Stimulated activated CD4-positive, alpha-beta T cell treated with anti-CD3 and anti-CD28 coated beads, TNF-alpha, amount 100 ng/mL, for 24 hours (primary cell): ENCODE data around the gene ARFGEF3.

ENCODE experiments used
- DNase-seq, 3 experiments: peaks; one replicate each; pipeline ENCODE4 v3.0.0-alpha.2; 2020; ENCODE audit warnings: low read depth in 3 of 3

ARFGEF3 gene

GRCh38 chr6:138307352-138307751, 145.6 kb downstream of the ARFGEF3 start:
- DNase-seq: no peak

DNA sequence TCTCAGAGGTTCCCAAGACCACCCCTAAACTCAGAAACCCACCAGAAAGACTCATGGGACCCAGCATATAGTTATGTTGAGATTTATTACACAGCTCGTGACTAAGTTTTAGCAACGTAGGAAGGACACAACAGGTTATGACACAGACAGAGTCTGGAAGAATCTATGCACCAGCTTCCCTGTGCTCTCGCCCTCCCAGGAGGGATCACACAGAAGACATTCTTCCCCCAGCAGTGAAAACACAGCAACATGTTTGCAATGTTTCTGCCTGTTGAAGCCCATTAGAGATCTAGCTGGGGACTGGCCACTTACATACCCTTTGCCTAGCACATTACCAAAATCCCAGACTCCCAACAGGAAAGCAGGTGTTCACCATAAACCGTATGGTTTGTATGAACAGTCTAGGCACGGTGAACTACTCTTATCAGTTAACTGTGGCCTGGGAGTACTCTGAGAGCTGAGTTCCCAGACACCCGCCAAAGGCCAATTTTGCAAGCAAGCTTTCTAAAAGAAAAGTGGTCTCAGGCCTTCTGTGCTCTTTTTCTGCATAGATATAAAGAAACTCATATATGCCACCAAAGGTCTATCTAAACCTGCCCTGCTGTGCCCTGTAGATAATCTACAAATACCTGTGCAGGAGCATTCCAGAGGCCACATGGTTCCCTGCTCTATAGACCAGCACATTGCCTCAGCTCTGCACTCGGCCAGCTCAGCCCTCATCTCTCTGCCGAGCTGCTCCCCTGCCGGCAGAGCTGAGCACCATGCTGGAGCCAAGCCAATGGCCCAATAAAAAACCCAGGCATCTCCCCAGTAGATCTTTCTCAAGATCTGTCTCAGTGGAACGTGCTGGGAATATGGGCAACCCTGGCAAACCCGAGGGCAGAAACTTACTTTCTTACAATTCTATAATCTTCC, 146.3 kb downstream of the ARFGEF3 start:
- DNase-seq: no peak

DNA sequence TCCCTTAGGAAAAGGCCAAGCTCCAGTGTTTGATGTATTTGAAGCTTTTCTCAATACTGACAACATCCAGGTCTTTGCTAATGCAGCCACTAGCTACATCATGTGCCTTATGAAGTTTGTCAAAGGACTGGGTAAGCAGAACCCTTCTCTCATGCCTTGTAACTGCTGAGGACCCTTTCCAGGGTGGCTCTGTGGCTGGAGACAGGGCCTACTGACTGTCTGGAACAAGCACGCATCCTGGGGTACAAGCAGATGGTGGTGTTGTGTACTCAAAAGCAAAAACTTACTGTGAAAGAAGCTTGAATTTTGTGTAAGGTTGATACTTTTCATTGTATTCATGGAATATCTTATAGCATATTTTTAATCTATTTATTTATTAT, 147.0 kb downstream of the ARFGEF3 start:
- no peak for DNase-seq

- no peak for DNase-seq
These were observed 148.0 kb downstream of the ARFGEF3 start for GRCh38 chr6:138309695-138310094.

- DNase-seq: no peak
These were observed 148.6 kb downstream of the ARFGEF3 start for GRCh38 chr6:138310294-138310693.

GRCh38 chr6:138310821-138311220, 149.1 kb downstream of the ARFGEF3 start:
- no peak for DNase-seq

DNA sequence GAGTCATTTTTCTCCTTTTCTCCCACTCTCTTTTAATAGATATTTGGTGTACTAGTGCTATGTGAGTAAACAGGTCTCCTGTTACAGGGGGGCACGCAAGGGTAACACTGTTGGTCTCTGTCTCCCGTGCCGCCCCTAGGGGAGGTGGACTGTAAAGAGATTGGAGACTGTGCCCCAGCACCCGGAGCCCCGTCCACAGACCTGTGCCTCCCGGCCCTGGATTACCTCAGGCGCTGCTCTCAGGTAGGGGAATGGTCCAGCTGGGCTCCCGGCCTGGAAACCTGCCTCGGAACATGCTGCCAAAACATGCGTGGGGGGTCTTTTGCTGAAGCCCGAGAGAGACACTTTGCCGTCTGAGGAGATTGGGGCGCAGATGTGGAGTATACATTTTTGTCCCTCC, 149.5 kb downstream of the ARFGEF3 start:
- no peak for DNase-seq

DNA sequence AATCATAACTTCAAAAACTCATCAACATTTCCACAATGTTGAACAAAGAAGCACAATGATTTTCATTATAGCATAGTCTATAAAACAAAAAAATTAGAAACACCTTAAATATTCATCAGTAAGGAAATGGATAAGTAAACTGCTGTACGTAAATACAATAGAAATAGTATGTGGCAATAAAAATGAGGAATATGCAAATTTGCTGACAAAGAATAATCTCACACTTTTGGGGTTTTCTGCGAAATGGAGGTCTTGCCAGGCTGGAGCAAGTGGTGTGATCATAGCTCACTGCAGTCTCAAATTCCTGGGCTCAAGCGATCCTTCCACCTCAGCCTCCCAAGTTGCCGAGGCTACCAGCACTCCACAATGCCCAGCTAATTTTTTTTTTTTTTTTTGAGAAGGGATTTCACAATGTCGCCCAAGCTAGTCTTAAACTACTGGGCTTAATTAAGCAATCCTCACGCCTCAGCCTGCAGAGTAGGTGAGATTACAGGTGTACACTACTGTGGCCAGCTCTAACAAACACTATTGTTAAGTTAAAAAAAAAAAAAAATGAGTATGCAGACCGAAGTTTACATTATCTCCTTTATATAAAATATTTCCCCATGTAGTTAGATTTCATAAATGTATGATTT, 157.1 kb downstream of the ARFGEF3 start:
- DNase-seq: no peak

- DNase-seq: no peak
These were observed 160.2 kb downstream of the ARFGEF3 start for GRCh38 chr6:138321934-138322333.

DNA sequence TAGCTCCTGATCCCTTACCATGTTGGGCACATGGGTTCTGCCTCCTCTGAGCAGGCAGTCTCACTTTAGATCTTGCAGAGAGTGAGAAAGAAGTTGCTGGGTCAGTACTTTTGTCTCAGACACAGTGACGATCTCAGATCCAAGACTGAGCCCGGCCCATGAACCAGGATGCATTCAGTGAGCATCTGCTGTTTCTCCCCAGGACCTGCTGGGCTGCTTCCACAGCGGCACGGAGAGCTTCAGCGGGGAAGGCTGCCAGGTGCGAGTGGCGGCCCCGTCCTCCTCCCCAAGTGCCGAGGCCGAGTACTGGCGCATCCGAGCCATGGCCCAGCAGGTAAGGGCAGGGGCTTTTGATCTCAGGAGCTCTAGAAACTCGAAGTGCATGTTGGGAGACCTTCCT, 162.1 kb downstream of the ARFGEF3 start:
- DNase-seq: no peak

- DNase-seq: no peak
These were observed 166.5 kb downstream of the ARFGEF3 start for GRCh38 chr6:138328210-138328609.

GRCh38 chr6:138330763-138331162, 169.0 kb downstream of the ARFGEF3 start:
- DNase-seq: no peak

DNA sequence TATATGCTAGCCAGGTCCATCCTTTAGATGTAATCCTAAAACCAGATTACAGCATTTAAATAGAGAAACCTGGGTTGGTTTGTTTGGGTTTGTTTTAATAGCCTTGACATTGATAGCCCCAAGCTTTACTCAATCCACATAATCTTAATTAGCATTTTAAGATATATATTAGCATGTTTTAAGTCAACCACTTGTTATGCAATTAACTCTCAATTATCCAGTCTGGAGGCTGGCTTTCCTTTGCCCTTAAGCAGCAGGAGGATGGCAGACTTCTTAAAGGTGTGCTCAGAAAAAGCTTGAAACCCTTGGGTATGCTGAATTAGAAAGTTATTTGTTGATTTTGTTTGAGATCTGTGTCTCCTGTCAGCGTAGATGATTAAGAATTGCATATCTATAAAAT, 169.7 kb downstream of the ARFGEF3 start:
- DNase-seq: no peak

DNA sequence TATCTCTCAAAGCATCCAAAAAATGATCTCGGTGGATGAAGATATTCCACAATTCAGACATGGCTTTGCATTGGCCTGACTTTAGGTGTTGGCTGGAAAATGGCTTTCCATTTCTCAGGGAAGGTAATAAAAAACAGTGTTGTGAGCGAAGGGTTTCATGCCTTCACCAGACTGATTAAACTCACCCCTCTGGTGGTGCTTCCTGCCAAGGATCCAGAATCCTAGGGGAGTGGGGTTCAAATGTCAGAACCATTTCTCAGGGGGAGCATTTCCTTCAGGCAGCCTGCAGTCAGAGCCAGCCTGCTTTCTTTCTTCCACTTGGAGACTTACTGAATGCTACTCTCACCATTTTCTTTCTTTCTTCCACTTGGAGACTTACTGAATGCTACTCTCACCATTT, 170.2 kb downstream of the ARFGEF3 start:
- DNase-seq: no peak

DNA sequence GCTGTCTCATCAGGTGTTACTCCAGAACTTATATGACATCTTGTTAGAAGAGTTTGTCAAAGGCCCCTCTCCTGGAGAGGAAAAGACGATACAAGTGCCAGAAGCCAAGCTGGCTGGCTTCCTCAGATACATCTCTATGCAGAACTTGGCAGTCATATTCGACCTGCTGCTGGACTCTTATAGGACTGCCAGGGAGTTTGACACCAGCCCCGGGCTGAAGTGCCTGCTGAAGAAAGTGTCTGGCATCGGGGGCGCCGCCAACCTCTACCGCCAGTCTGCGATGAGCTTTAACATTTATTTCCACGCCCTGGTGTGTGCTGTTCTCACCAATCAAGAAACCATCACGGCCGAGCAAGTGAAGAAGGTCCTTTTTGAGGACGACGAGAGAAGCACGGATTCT, 172.3 kb downstream of the ARFGEF3 start:
- no peak for DNase-seq

DNA sequence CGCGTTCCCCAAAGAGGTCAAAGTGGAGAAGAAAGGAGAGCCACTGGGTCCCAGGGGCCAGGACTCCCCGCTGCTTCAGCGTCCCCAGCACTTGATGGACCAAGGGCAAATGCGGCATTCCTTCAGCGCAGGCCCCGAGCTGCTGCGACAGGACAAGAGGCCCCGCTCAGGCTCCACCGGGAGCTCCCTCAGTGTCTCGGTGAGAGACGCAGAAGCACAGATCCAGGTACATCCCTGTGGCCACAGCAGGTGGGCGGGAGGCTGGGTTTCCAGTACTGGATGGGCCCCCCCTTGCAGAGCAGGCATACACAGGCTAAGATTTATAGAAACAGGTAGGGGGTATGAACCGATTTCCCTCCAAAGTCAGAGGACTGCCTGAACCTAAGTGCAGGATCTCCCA, 173.2 kb downstream of the ARFGEF3 start:
- no peak for DNase-seq

DNA sequence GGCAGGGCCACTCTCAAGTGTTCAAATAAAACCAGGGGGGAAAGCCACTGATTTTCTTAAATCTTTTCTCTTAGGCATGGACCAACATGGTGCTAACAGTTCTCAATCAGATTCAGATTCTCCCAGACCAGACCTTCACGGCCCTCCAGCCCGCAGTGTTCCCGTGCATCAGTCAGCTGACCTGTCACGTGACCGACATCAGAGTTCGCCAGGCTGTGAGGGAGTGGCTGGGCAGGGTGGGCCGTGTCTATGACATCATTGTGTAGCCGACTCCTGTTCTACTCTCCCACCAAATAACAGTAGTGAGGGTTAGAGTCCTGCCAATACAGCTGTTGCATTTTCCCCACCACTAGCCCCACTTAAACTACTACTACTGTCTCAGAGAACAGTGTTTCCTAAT, 174.5 kb downstream of the ARFGEF3 start:
- no peak for DNase-seq

- no peak for DNase-seq
These were observed 175.3 kb downstream of the ARFGEF3 start for GRCh38 chr6:138337076-138337475.

GRCh38 chr6:138339024-138339423, 177.3 kb downstream of the ARFGEF3 start:
- DNase-seq: no peak

DNA sequence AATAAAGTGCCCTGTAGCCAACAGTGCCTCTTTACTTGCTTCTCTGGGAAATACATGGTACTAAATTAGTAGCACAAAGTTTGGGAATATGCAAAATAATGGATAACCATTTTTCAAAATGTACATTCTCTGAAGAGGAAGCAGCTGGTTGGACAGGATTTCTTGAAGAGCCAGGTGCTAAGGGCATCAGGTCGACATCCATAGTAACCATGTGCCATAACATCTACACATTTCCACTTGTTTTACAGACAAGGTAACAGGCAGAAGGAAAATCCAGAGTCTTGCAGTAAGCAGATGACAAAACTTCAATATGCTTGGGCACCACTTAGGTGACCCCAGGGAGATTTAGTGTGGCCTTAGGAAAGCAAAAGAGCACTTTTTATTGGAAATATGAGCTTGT, 179.4 kb downstream of the ARFGEF3 start:
- DNase-seq: no peak

DNA sequence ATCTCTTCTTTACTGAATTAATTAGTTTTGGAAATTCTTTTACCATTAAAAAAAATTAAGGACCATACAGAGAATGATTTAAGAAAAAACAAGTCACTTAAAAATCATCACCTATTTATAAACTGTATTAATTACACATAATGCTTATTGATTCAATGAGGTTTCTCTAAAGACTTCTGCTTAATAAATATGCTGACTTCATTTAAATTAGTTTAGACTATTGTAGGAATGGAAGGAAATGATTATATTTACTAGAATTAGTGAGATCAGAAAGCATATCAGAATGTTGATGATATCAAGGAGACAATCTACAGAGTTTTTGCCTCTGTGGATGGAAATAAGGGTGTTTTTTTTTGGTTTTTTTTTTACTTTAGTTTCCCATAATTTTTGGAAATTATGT, 181.4 kb downstream of the ARFGEF3 start:
- DNase-seq: no peak

DNA sequence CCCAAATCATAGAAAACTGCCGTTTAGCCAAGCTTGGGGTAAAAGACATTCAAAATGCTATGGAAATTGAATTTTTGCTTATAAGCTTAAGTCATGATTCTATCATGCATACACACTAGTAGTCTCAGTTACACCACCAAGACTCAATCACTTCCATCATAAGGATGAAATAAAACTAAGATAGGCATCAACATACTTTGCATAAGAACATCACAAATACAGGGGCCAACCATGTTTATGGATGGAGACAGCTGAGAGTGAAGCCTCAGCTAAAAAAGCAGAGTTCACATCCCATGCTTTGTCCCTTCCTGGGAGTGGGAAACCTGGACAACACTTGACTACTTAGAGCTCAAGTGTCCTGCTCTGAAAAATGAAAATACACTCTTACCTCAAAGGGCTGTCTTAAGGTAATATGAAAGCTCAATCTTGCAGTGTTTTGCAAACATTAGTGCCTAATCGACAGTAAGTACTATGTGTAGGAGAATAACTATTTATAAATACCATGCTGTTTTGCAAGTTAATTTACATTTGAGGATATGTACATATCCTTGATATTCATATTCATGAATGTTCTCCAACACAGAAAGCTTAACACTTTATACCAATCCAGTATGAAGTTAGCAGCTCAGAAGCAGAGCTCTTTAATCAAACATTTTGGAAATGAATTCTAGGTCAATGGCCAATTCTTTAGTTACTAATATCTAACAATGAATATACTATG, 184.0 kb downstream of the ARFGEF3 start:
- no peak for DNase-seq
